WTC11 (cell line): ENCODE data around the gene ZNF26.

Experiments
- ATF1 ChIP-seq: sonication (generic); formaldehyde crosslinking; IDR thresholded peaks from 2 replicates; pipeline ENCODE4 v1.8.1; 2023; ENCODE audit warnings: mild to moderate bottlenecking, moderate library complexity, missing genetic modification reagents
- CREM ChIP-seq: sonication (generic); formaldehyde crosslinking; IDR thresholded peaks from 2 replicates; pipeline ENCODE4 v1.8.1; 2022; ENCODE audit warnings: mild to moderate bottlenecking, missing genetic modification reagents, moderate library complexity
- CTCF ChIP-seq: fragments of 200-600 bp; IDR thresholded peaks from 2 replicates; pipeline ENCODE4 v1.8.0; 2022; ENCODE audit warnings: antibody characterized with exemption
- GABPB1 ChIP-seq: sonication (generic); formaldehyde crosslinking; IDR thresholded peaks from 2 replicates; pipeline ENCODE4 v1.8.1; 2023; ENCODE audit warnings: mild to moderate bottlenecking, missing genetic modification reagents
- GRHL2 ChIP-seq: fragments of 250-450 bp; sonication (Bioruptor Pico); IDR thresholded peaks from 2 replicates; pipeline ENCODE4 v1.8.0; 2022; ENCODE audit warnings: mild to moderate bottlenecking, moderate library complexity; ENCODE audit not compliant: insufficient replicate concordance, severe bottlenecking

- no peak for TF ChIP-seq CTCF
- TF ChIP-seq GRHL2 (CRISPR knock-in tag): no peak
- no peak for TF ChIP-seq GABPB1 (CRISPR knock-in tag)
- TF ChIP-seq CREM (CRISPR knock-in tag): no peak
- TF ChIP-seq ATF1 (CRISPR knock-in tag): no peak
Measured at GRCh38 chr12:132940071-132940719, 46.0 kb upstream of the ZNF26 start.
